Duodenal mucosa (tissue), 2 donors: ENCODE measurements around the gene PINLYP.

Source experiments
- H3K27ac ChIP-seq: one replicate; pipeline ENCODE4 v1.7.0; 2013; ENCODE audit warnings: low read depth, low read length
- H3K27me3 ChIP-seq, 2 donors: one replicate each; pipeline ENCODE4 v1.7.0; 2013; ENCODE audit warnings: low read length in 2 of 2, control low read depth in 1 of 2; ENCODE audit not compliant: insufficient read depth in 2 of 2, control insufficient read depth in 1 of 2
- H3K36me3 ChIP-seq, 2 donors: one replicate each; pipeline ENCODE4 v1.7.0; 2013; ENCODE audit warnings: low read length in 2 of 2, control low read depth in 1 of 2; ENCODE audit not compliant: insufficient read depth in 2 of 2, control insufficient read depth in 1 of 2
- H3K4me1 ChIP-seq, 2 donors: one replicate each; pipeline ENCODE4 v1.7.0; 2013; ENCODE audit warnings: low read length in 2 of 2, control low read depth in 1 of 2; ENCODE audit not compliant: insufficient read depth in 2 of 2, control insufficient read depth in 1 of 2
- H3K4me3 ChIP-seq, 2 donors: one replicate each; pipeline ENCODE4 v1.7.0; 2013; ENCODE audit warnings: low read length in 2 of 2, low read depth in 1 of 2
- H3K9ac ChIP-seq, 2 donors: one replicate each; pipeline ENCODE4 v1.7.0; 2013; ENCODE audit warnings: low read length in 2 of 2, low read depth in 1 of 2
- H3K9me3 ChIP-seq, 2 donors: one replicate each; pipeline ENCODE4 v1.7.0; 2013; ENCODE audit warnings: low read length in 2 of 2, control low read depth in 1 of 2; ENCODE audit not compliant: control insufficient read depth in 1 of 2

PINLYP gene

DNA sequence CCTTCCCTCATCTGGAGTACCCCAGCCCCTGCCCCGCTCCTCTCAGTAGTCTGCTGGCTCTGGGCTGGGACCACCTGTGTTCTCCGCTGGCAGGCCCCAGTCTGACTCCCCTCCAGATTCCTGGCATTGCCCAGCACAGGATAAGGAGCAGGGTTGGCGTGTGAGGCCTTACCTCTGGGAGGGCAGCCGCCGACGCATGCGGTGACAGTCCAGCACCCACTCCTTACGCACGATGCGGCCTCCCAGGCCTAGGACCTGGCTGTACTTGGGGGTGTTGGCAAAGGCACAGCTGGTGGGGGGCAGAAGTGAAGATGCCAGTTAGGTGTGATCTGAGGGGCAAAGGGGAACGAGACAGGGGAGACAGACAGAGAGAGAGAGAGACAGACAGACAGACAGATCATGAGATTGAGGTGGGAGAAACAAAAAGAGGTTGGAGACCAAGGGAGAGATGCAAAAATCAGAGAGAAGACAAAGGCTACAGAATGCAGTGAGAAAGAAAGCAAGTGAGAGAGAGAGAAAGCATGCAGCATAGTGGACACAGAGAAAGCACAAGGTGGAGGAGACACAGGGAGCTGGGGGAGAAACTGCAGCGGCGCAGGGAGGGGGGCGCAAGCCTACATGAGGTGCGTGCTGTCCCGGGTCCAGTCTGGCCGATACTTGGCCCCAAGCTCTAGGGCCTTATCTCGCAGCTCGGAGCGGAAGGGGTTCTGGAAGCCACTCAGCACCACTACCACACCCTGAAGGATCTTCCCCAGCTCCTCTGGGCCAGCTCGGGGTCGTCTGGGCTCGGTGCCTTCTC is 24.0 kb upstream of the PINLYP start:
- Histone ChIP-seq H3K4me3 (no peak overlapping the region), H3K9me3 (no peaks in the 10 kb centered on the region), H3K27me3 (no peaks in the 10 kb centered on the region), H3K4me1 (no peaks in the 10 kb centered on the region), H3K27ac (no peak overlapping the region), H3K9ac (no peak overlapping the region), H3K36me3 (peaks cover 10 to 41% of the 10 kb centered on the region in 2 donors)

DNA sequence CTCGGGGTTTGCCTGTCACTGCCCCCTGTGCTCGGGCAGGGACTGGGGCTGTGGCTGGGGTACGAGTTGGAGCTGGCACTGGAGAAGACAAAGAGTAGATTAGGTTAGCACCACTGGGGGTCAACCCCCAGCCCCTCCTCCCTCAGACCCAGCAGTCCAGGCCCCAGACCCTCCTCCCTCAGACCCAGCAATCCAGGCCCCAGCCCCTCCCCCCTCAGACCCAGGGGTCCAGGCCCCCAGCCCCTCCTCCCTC is 23.5 kb upstream of the PINLYP start:
- no peaks in the 10 kb centered on the region for H3K9me3 ChIP-seq
- peaks cover 10 to 41% of the 10 kb centered on the region in 2 donors for H3K36me3 ChIP-seq
- no peaks in the 10 kb centered on the region for H3K27me3 ChIP-seq
- no peak overlapping the region for H3K27ac ChIP-seq
- no peak overlapping the region for H3K4me3 ChIP-seq
- no peaks in the 10 kb centered on the region for H3K4me1 ChIP-seq
- H3K9ac ChIP-seq = no peak overlapping the region

DNA sequence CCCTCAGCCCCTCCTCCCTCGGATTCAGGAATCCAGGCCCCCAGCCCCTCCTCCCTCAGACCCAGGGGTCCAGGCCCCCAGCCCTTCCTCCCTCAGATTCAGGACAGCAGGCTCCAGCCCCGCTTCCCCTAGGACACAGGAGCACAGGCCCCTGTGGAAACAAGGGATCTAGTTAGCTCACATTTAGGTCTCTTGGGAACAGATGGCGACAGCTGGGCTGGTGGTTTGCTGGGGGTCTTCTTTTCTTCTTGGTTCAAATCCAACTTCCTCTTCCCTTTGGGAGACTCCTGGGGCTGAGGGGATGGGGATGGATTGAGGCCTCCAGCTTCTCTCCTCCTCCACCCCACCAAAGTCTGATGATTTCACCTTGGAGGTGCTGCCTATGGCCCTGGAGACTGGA is 23.0 kb upstream of the PINLYP start:
- Histone ChIP-seq H3K27ac (no peak overlapping the region), H3K9ac (no peak overlapping the region), H3K9me3 (no peaks in the 10 kb centered on the region), H3K4me3 (no peak overlapping the region), H3K36me3 (peaks cover 10 to 41% of the 10 kb centered on the region in 2 donors), H3K27me3 (no peaks in the 10 kb centered on the region), H3K4me1 (no peaks in the 10 kb centered on the region)

DNA sequence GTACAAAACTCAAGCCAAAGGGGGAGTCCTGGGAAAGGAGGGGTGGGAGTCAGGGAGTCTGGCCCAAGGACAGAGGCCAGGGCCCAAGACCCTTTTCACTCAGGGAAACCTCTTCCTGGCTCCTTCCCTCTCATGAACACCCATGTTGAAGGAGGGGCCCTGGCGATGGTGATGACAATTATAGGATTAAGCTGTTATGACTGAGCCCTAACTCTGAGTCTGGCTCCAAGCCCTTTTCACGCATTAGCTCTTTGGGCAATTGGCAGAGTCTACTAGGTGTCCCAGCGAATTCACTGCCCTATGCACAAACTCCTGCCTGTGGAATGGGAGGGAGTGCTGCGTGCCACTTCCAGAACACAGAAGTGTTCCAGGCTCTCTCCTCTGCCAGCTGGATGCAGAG is 21.9 kb upstream of the PINLYP start:
- no peak overlapping the region for H3K4me3 ChIP-seq
- H3K9me3 ChIP-seq = no peaks in the 10 kb centered on the region
- H3K27ac ChIP-seq = no peak overlapping the region
- no peaks in the 10 kb centered on the region for H3K27me3 ChIP-seq
- peaks cover 10 to 44% of the 10 kb centered on the region in 2 donors for H3K36me3 ChIP-seq
- no peak overlapping the region for H3K9ac ChIP-seq
- no peaks in the 10 kb centered on the region for H3K4me1 ChIP-seq

DNA sequence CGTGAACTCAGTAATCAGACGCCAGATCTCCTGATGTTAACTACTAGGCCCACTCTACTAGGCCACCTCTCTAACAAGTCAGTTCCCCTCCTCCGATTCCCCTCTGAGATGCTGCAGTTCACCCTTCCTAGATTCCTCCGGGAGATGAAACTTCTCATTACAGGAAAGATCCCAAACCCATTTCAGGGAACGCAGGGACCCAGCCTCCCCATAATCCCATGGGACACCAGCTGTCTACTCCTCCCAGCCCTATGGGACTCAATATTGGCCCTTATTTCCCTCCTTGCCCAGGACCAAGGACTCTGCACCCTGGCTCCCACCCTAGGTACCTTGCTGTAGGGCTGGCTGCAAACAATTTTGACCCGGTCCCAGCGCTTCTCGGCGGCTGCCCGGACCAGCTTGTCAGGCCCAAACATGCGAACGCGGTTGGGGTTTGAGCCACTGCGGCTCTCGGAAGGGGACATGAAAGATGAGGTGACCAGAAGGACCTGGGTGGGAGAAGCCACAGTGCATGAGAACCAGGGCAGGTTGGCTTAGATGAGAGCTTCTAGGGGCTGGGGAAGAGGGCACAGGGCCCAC is 21.2 kb upstream of the PINLYP start:
- no peaks in the 10 kb centered on the region for H3K4me1 ChIP-seq
- no peak overlapping the region for H3K9ac ChIP-seq
- no peaks in the 10 kb centered on the region for H3K27me3 ChIP-seq
- H3K36me3 ChIP-seq = peaks cover 10 to 44% of the 10 kb centered on the region in 2 donors
- H3K27ac ChIP-seq = no peak overlapping the region
- H3K9me3 ChIP-seq = no peaks in the 10 kb centered on the region
- no peak overlapping the region for H3K4me3 ChIP-seq

DNA sequence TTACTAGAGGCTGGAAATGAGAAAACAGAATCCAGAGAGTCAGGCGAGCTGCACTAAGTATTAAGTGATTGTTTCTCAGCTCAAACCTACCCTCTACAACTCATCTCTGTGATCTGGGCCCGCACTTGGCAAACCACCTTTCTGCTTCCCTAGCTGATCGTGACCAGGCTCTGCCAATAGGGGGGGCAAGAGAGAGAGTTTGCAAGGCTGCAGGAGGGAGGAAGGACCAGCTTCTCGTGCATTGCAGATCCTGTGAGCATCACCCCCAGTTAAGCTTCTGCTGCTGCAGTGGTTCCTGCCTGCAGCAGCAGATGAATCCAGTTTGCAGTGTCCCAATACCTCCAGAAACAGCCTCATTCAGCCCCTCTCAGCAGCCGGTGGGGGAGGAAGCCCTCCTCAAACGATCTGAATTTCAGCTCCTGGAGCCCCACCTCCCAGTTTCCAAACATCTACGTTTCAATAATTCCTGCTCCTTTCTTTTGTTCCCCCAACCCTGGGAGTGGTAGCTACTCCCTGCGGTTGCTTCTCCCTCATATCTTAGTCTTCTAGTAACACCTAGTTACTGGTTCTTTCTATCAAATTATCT is 20.3 kb upstream of the PINLYP start:
- no peaks in the 10 kb centered on the region for H3K9me3 ChIP-seq
- no peaks in the 10 kb centered on the region for H3K4me1 ChIP-seq
- H3K27ac ChIP-seq = no peak overlapping the region
- no peaks in the 10 kb centered on the region for H3K27me3 ChIP-seq
- H3K4me3 ChIP-seq = no peak overlapping the region
- no peak overlapping the region for H3K9ac ChIP-seq
- H3K36me3 ChIP-seq = peaks cover 10 to 45% of the 10 kb centered on the region in 2 donors

DNA sequence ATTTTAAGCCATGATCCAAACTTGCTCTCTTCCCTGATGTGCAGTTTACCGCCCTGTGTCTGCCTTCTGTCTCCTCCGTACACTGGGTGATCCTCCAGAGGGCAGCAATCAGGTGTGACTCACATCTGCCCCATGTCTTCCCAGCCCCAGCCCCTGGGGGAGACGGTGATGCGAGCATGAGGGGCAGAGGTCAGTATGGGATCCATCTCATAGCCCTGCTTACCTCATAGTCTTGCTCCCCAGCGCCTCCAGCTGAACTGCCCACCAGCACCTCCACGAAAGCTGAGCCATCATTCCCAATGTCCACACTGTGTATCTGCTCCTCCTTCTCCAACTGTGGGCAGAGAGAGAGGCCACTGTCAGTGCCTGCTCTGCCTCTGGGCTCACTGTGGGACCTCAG is 14.9 kb upstream of the PINLYP start:
- Histone ChIP-seq H3K4me1 (peaks cover 0 to 13% of the 10 kb centered on the region in 2 donors), H3K9ac (no peak overlapping the region), H3K36me3 (peaks cover 9 to 26% of the 10 kb centered on the region in 2 donors), H3K4me3 (no peak overlapping the region), H3K27ac (no peak overlapping the region), H3K9me3 (no peaks in the 10 kb centered on the region), H3K27me3 (no peaks in the 10 kb centered on the region)

DNA sequence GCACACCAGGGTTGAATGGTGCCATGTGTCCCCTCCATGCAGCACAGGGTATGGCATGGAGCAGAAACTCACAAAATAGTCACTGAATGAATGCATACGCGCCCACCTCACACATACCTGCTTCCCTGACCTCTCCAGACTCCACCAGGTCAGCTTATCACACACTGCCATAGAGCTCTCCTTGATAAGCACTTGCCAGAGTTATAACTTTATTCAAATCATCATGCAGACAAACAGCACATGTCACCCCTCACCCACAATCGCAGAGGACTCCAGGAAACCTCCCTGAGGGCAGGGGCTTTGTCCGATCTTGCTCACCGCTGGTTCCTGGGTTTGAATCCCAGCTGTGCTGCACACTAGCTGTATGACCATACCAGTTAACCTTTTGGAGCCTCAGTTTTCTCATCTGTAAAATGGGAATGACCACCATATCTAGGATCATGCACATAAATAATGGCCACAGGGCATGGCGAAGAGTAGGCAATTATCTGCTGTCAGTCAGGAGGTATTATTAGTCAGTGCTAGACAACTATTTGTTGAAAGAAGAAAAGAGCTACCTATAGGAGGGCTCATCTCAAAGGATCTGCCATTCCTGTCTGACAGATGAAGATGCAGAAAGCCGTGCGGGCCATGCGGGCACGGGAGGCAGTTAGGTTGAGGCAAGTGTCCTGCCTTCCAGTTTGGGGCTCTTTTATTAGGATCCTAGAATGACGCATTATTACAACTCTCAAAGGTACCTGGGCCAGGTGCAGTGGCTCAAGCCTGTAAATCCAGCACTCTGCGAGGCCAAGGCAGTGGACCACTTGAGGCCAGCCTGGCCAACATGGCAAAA is 14.2 kb upstream of the PINLYP start:
- Histone ChIP-seq H3K9ac (no peak overlapping the region), H3K4me3 (no peak overlapping the region), H3K9me3 (no peaks in the 10 kb centered on the region), H3K4me1 (peaks cover 0 to 13% of the 10 kb centered on the region in 2 donors), H3K36me3 (peaks cover 9 to 26% of the 10 kb centered on the region in 2 donors), H3K27ac (no peak overlapping the region), H3K27me3 (no peaks in the 10 kb centered on the region)

DNA sequence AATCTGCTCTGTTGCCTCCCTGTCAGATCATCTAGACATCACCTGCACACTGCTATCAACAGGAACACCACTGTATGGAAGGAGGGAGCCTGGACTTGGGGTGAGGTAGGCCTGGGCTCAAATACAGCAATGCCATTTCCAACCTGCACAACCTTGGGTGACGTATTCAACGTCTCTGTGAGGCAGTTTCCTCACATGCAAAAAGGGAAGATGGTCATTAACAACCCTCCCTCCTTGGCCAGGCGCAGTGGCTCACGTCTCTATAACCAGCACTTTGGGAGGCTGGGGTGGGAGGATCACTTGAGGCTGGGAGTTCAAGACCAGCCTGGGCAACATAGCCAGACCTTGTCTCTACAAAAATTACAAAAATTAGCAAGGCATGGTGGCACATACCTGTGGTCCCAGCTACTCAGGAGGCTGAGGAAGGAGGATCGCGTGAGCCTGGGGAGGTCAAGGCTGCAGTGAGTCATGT is 13.3 kb upstream of the PINLYP start:
- Histone ChIP-seq H3K9me3 (no peaks in the 10 kb centered on the region), H3K4me1 (peaks cover 0 to 13% of the 10 kb centered on the region in 2 donors), H3K4me3 (no peak overlapping the region), H3K36me3 (peaks cover 9 to 26% of the 10 kb centered on the region in 2 donors), H3K9ac (no peak overlapping the region), H3K27ac (no peak overlapping the region), H3K27me3 (no peaks in the 10 kb centered on the region)
